IPS-15b (cell line): ENCODE measurements around the gene KCP.
"Not testable (repeated sequence)": the region's sequence is repeated elsewhere in the genome, so short reads cannot be mapped to it uniquely, and the experiment has no call there.

Experiments
- H3K27me3 ChIP-seq: one replicate; pipeline ENCODE4 v1.6.1; 2013; ENCODE audit warnings: low read length; ENCODE audit not compliant: control insufficient read depth, insufficient read depth
- H3K36me3 ChIP-seq: one replicate; pipeline ENCODE4 v1.6.1; 2013; ENCODE audit warnings: low read length; ENCODE audit not compliant: control insufficient read depth, insufficient read depth
- H3K4me1 ChIP-seq: one replicate; pipeline ENCODE4 v1.6.1; 2013; ENCODE audit warnings: mild to moderate bottlenecking, low read length; ENCODE audit not compliant: control insufficient read depth, insufficient read depth
- H3K4me3 ChIP-seq: one replicate; pipeline ENCODE4 v1.5.1; 2013; ENCODE audit warnings: low read depth, low read length
- H3K9ac ChIP-seq: one replicate; pipeline ENCODE4 v1.6.1; 2013; ENCODE audit warnings: low read depth, mild to moderate bottlenecking, low read length
- H3K9me3 ChIP-seq: one replicate; pipeline ENCODE4 v1.6.1; 2013; ENCODE audit warnings: mild to moderate bottlenecking, low read length; ENCODE audit not compliant: control insufficient read depth, insufficient read depth

KCP gene

DNA sequence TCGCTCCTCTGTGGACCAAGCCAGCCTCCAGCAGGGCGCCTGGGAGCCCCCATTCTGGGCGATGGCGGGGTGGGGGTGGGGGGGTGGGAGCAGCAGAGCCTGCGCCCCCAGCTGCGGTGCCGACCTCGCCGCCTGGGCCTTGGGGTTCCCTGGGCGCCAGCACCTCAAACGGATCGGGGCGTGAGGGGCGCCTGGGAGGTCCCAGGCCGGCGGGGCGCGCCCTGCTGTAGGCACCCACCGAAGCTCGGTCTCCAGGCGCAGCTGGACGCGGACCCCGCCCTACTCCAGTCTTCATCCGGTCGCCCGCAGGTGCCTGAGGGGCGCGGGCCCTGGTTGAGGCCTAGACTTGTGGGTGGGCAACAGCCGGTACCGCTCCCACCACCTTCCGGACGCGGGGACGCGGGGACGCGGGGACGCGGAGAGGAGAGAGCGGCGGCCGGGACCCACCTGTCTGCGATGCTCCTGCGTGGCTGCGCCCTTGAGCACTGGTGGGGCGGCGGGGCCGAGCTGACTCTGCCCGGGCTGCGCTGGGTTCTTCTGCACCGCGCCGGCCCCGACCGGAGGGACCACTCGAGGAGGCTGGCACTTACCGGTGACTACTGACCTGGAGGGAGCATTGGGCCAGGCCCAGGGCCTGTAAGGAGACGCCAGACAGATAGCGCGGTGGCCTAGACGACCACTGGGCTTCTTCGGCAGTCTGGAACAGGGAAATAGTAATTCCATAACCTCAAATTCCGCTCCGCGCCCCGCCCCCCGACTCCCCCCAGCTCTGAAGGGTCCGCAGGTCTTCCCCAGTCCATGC lies 5.5 kb upstream of the KCP start:
- Histone ChIP-seq H3K9ac (no peak overlapping the region), H3K27me3 (peaks cover 36% of the 10 kb centered on the region), H3K4me3 (peak overlapping the region; percentile 40), H3K9me3 (no peaks in the 10 kb centered on the region), H3K36me3 (no peaks in the 10 kb centered on the region), H3K4me1 (peaks cover 14% of the 10 kb centered on the region)

DNA sequence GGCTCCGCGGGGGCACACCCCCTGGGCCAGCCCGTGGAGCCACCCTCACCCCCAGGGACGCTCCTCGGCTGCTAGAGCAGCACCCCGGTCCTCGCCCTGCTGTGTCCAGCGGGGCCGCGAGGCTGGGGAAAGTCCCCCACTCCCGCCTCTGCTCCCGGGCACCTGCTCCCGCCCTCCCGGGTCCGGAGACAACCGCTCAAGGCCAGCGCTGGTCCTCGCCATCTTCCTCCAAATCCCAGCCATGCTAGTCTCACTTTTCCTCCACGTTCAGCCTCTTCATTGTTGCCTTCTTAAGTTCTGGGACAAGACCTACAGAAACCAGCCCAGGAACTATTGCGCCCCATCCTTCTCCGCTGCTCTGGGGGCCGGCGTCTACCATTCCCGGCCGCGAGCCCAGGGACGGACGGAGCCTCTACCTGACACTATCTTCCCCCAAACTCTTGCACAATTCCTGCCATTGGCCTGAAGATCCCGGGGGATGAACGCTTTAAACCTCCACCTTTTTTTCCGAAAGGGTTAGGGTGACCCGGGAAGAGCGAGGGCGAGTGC lies 4.8 kb upstream of the KCP start:
- peaks cover 37% of the 10 kb centered on the region for H3K27me3 ChIP-seq
- no peaks in the 10 kb centered on the region for H3K9me3 ChIP-seq
- peak overlapping the region; percentile 40 for H3K4me3 ChIP-seq
- H3K9ac ChIP-seq: no peak overlapping the region
- H3K36me3 ChIP-seq: peaks cover 2% of the 10 kb centered on the region
- H3K4me1 ChIP-seq: peaks cover 13% of the 10 kb centered on the region

DNA sequence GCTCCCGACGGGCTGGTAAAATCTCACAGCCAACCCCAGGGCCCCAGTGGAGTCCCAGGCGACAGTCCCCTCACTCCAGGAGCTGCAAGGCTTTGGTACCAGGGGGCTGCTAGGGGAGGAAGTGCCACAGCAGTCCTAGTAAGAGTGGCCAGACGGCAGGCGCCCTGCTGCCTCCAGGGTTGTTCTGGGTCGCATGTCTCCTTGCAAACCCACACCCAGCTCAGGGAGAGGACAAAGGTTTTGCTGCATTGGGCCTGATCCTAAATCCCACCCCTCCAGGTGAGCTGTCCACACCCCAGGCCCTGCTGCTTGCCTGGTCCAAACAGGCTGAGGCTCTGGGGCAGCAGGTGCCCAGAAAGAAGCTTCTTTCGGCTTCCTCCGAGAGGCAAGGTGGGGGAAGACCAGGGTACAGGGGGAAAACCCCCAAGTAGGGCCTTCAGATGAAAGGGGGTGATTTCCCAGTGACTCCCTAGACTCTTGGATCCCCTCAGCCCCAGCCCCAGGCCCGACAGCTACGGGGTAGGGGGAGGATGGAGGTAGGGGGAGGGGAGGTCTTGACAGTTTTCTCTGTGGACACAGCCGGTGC lies 4.2 kb upstream of the KCP start:
- Histone ChIP-seq H3K9ac (no peak overlapping the region), H3K9me3 (no peaks in the 10 kb centered on the region), H3K36me3 (peaks cover 2% of the 10 kb centered on the region), H3K4me3 (no peak overlapping the region), H3K4me1 (peaks cover 11% of the 10 kb centered on the region), H3K27me3 (peaks cover 41% of the 10 kb centered on the region)

DNA sequence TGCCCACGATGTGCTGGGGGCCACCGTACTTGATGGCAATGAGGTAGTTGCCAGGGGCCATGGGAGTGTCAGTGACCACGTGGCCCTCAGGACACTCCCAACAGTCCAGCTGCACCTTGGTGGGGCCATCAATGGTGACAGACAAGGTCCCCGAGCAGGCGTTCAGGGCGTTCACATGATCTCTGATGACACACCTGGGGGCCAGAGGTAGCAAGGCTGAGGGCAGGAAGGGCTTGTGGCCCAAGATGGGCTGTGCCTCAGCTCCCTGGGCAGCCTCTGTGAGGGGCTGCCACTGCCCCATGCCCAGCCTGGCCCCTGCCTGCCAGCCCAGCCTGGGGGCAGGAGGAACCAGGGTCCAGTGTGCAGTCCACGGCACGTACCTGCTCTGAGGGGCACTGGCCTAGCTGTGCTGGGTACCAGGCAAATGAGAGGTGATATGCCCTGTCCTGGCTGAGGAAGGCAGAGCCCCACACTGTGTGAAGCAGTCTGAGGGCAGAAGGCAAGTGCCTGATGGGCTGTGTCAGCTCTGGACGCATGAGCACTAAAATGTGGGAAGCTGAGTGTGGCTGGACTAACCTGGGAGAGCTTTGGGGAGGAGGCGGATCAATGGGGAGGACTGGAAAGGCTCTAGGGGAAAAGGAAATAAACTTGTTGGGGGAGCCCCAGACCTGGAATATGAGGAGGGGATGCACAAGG lies 3.5 kb upstream of the KCP start:
- no peaks in the 10 kb centered on the region for H3K9me3 ChIP-seq
- H3K36me3 ChIP-seq: peaks cover 2% of the 10 kb centered on the region
- H3K9ac ChIP-seq: no peak overlapping the region
- H3K27me3 ChIP-seq: peaks cover 43% of the 10 kb centered on the region
- no peak overlapping the region for H3K4me3 ChIP-seq
- peaks cover 14% of the 10 kb centered on the region for H3K4me1 ChIP-seq

DNA sequence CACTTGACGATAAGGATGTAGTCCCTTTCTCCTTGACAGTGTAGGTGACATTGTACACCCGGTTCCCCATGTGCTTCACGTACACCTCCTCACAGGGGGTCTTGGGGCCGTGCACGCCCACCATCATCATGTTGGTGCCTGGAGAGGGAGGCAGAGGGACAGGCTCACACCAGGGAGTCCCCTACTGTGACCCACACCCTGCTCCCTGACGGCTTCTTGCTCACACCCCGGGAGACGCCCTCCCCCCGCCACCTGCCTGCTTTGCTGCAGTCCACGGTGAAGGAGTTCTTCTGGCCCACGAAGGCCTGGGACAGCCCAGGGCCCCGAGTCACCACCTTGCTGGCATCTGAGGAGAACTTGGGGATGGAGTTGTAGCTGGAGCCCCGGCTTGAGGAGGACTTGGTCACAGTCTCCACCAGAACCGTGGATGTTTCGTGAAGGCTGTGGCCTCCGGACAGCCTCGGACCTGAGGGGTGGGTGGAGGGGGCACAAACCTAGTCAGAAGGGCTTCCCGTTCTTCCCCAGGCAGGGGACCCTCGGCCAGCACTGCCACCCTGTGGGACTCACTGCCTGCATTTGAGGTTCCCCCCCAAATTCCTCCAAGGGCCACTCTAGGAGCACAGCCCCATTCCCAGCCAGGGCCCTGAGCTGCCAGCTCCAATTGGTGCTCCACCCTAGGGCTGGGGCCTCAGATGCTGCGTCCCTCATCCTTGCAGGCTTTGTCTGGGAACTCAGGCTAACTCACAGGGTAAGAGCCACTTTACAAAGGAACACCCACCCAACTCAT lies 2.4 kb upstream of the KCP start:
- Histone ChIP-seq H3K4me1 (peaks cover 14% of the 10 kb centered on the region), H3K27me3 (peaks cover 44% of the 10 kb centered on the region)
- H3K9ac ChIP-seq, H3K36me3 ChIP-seq, H3K4me3 ChIP-seq, H3K9me3 ChIP-seq: not testable (repeated sequence)

DNA sequence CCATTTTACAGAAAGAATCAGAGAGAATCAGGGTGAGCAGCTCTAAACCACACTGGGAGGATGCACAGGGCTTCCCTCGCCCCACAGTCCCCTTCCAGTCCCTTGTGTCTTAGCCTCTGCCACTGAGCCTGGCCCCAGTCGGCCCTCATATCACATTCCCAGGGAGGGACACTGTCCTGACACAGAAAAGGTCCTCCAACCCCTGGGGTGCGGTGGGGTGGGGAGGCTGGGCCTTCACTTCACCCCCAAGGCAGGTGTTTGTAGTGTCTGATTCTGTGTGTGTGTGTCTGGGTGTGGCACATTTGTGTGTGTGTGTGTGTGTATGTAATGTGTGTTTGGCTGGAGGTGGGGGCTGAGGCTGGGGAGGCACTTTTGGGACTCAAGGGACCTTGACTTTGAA lies 1.8 kb upstream of the KCP start:
- no peak overlapping the region for H3K9ac ChIP-seq
- H3K9me3 ChIP-seq: no peaks in the 10 kb centered on the region
- H3K4me1 ChIP-seq: peaks cover 14% of the 10 kb centered on the region
- H3K4me3 ChIP-seq: no peak overlapping the region
- peaks cover 44% of the 10 kb centered on the region for H3K27me3 ChIP-seq
- H3K36me3 ChIP-seq: peaks cover 2% of the 10 kb centered on the region

DNA sequence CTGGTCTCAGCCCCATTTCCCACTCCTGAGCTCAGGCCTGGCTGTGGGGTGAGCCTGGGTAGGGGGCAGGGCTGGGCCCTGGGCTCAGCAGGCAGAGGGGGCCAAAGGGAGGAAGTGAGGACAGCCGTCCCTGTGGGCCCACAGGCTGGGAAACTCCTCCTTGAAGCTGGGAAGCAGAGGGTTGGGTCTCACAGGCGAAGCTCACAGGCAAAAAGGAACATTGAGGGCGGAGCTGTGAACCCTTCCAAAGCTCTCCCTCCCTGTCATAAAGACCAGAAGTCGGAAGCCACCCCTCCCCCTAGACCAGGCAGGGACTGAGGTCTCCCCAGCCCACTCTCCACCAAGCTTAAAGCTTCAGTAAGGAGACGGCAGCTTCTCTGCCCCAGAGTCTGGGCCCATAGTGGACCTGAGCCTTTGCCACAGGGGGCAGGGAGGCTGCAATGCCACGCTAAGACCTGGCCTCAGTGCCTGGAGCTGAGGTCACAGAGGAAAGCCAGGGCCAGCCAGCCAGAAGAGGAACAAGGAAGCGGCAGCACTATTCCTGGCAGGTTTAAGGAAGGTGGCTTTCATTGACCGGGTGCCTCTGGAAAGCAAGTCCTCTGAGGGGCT lies 1.0 kb upstream of the KCP start:
- Histone ChIP-seq H3K36me3 (peaks cover 2% of the 10 kb centered on the region), H3K27me3 (peaks cover 37% of the 10 kb centered on the region), H3K4me1 (peaks cover 14% of the 10 kb centered on the region), H3K9me3 (no peaks in the 10 kb centered on the region), H3K4me3 (peak overlapping the region; percentile 58), H3K9ac (peak overlapping the region; percentile 37)

DNA sequence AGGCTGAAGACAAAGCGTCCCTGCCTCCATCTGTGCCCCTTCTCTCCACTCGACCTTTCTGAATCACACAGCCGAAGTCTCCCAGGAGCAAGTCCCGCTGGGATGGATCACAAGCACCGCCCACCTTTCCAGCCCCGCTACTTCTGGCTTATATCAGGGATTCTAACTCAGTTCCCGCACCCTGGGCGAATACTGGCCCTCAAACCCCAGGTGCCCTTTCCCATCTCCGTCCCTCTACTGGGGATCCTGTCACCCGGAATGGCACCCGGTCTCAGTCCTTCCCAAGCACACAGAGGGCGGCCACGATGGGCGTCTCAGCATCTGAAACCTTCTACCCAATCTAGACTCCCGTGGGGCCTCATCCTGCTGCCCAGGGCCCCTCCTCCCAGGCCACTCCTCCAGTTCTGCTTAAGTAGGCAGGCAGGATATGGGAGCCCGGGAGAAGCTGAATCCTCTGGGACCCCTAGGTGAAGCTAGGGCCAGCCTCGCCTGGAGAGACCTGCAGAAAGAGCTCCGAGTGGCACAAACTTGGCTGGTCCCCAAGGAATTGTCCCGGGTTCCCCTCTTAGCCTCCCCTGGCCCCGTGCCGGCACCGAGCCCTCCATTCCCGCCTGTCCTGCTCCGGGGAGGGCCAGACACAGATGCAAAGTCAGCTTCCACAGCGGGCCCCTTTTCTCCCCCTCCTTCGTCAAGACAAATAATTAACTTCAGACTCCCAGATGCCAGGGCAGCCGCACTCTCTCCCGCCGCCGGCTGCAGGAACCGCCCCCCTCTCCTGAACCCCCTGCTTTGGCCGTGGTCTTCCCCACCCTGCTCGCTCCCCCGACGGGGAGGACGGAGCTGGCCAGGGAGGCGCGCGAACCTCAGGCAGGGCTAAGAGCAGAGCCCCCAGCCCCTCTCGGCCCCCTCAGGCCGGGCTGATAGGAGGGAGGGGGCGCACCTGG lies 612 bp downstream of the KCP start:
- Histone ChIP-seq H3K27me3 (peaks cover 30% of the 10 kb centered on the region), H3K9ac (peak overlapping the region; percentile 12), H3K4me1 (peaks cover 14% of the 10 kb centered on the region), H3K9me3 (no peaks in the 10 kb centered on the region), H3K36me3 (peaks cover 2% of the 10 kb centered on the region), H3K4me3 (peak overlapping the region; percentile 58)

DNA sequence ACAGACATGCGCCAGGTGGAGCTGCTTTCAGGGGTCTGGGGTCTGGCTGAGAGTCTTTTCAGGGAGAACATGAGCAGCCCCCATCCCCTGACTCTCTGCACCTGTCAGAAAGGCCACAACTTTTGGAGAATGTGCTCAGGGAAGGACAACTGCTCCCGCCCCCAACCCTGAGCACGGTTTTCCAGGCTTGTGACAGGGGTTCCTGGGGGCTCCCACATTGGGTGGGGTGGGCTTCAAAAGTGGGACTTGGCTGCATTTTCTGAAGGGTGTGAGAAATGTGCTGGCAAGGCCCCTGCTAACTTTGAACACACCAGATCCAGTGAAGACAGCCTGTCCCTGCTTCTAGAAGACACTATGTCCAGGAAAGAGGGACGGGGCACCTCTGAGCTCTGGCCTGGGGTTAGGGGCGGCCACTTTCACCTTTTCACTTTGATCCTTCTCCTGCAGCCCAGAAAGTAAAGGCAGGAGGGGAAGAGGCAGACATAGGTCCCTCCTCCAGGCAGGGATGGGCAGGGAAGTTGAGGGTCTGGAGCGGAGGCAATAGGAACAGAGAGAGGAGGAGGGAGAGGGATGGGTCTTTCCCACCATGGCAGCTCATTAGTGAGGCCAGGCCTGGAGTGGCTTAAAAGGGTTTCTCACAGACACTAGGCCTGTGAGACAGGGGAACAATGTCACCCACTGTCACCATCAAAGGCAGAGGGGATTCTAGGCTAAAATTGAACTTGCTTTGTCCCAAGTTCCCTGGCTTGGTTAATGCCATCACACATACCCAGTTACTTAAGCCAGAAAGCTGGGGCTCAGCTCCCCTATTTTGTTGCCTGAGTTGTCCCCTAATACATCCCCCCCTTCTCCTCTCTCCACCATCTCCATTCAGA lies 1.5 kb downstream of the KCP start:
- H3K36me3 ChIP-seq: peaks cover 2% of the 10 kb centered on the region
- peak overlapping the region; percentile 58 for H3K4me3 ChIP-seq
- peaks cover 11% of the 10 kb centered on the region for H3K4me1 ChIP-seq
- H3K9me3 ChIP-seq: no peaks in the 10 kb centered on the region
- H3K27me3 ChIP-seq: peaks cover 21% of the 10 kb centered on the region
- no peak overlapping the region for H3K9ac ChIP-seq
